Breast epithelium (tissue), 4 donors: ENCODE results near the gene SPIN1. TPM values are rescaled to one million over a fixed set of nuclear protein-coding genes. Genes with fewer than 3 reads are reported as not detected.

ENCODE experiments used
- DNase-seq, 2 donors: peaks; one replicate each; pipeline ENCODE4 v3.0.0-alpha.2; 2019; ENCODE audit warnings: low spot score in 2 of 2
- H3K27ac ChIP-seq, 2 donors: fragments of 200-600 bp; sonication (generic) in 1 of 2; one replicate each; pipeline ENCODE4 v1.5.1; 2016 to 2019; ENCODE audit warnings: mild to moderate bottlenecking in 1 of 2
- H3K27me3 ChIP-seq, 2 donors: fragments of 200-600 bp; sonication (generic) in 1 of 2; one replicate each; pipeline versions ENCODE4 v1.5.1 to v1.6.0; 2017 to 2019; ENCODE audit warnings: control low read depth in 1 of 2, mild to moderate bottlenecking in 1 of 2
- H3K36me3 ChIP-seq: fragments of 200-600 bp; one replicate; pipeline ENCODE4 v1.5.1; 2019
- H3K4me1 ChIP-seq, 2 donors: fragments of 200-600 bp; sonication (generic); one replicate each; pipeline ENCODE4 v1.5.1; 2016 to 2019; ENCODE audit warnings: control low read depth in 1 of 2
- H3K4me3 ChIP-seq, 3 donors: fragments of 200-600 bp; sonication (generic); 1 replicate in 2 of 3; 2 replicates in 1 of 3; pipeline ENCODE4 v1.5.1; 2016 to 2019; ENCODE audit warnings: mild to moderate bottlenecking in 3 of 3, moderate library complexity in 2 of 3
- H3K9me3 ChIP-seq, 2 donors: fragments of 200-600 bp; sonication (generic) in 1 of 2; one replicate each; pipeline ENCODE4 v1.5.1; 2016 to 2019; ENCODE audit warnings: control low read depth in 1 of 2
- CTCF ChIP-seq, 3 donors: fragments of 450-650 bp; IDR thresholded peaks; one replicate each; pipeline ENCODE4 v1.5.1; 2016 to 2017; ENCODE audit warnings: antibody characterized with exemption in 3 of 3, mild to moderate bottlenecking in 3 of 3, moderate library complexity in 3 of 3
- POLR2A ChIP-seq: fragments of 450-650 bp; IDR thresholded peaks from one replicate; pipeline ENCODE4 v1.6.1; 2016; ENCODE audit warnings: antibody characterized with exemption, mild to moderate bottlenecking, moderate library complexity
- POLR2AphosphoS5 ChIP-seq, 3 donors: sonication (generic); formaldehyde crosslinking; IDR thresholded peaks; one replicate each; pipeline ENCODE4 v1.6.1; 2017; ENCODE audit warnings: antibody characterized with exemption in 3 of 3
- intact Hi-C: fragments of 100-400 bp; cut with DNase I; formaldehyde crosslinking; loops from one replicate; pipeline ENCODE4 v1.15.1; 2023; ENCODE audit warnings: low total_unique reads
- total RNA-seq, 3 donors: library from RNA; depleted of rRNA; stranded (reverse); fragments of >200 nt; gene quantifications; one replicate each; pipeline ENCODE4 v1.1.0, GENCODE V29; 2016

The SPIN1 gene
- total RNA-seq, 3 donors from 2014 or later = 71.8 to 125 (median 103) TPM

GRCh38 chr9:88387552-88388202 is 567 bp upstream of the SPIN1 start:
- H3K27me3 ChIP-seq = no peaks in the 10 kb centered on the region
- peak overlapping the region; percentile 69 to 95 (median 91) for H3K4me3 ChIP-seq
- H3K27ac ChIP-seq = peak overlapping the region; percentile 97 to 99
- TF ChIP-seq CTCF (IDR thresholded peaks at IDR 0.05) (no peak), POLR2AphosphoS5 (IDR thresholded peaks at IDR 0.05) (peak in 1 of 3 donors; percentile 62), POLR2A (peak; percentile 10)
- no peaks in the 10 kb centered on the region for H3K36me3 ChIP-seq
- H3K9me3 ChIP-seq = no peaks in the 10 kb centered on the region
- H3K4me1 ChIP-seq = no peaks in the 10 kb centered on the region
- DNase-seq = peak; percentile 47 to 52
- intact Hi-C loops = no loop called here

DNA sequence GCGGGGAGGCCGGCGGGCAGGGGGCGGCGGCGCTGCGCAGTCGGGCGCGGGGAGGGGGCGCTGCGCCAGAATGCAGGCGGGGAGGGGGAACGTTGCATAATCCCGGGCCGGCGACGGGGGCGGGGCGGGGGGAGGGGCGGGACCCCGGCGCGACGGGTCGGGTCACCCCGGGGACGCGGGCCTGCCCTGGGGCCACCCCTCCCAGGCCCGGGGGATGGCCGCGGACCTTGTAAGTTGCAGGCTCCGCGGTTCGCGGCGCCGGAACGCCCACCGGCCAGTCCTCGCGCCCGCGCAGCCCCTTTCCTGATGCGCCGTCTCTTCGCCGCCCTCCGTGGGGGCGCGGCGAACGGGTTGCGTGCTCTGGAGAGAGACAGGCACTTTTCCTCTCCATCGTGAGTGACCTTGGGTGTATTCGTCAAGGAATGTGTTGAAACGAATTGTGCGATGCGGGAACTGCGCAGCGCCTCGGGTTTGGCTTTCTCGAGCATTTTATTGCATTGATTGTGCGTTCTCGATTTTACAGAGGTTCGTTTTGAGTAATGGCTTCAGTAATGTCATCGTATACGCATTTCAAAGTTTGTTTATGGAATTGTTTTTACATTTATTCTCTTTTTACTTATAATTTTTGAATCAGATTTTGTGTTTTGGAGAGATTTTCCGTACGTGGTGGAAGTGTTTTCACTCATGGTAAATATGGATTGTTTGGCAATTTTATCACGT is 802 bp downstream of the SPIN1 start:
- peak in 1 of 2 donors; percentile 30 for DNase-seq
- no peak for TF ChIP-seq CTCF (IDR thresholded peaks at IDR 0.05)
- peak in 2 of 3 donors; percentile 21 to 76 for TF ChIP-seq POLR2AphosphoS5 (IDR thresholded peaks at IDR 0.05)
- peak overlapping the region; percentile 97 to 99 for H3K27ac ChIP-seq
- H3K4me1 ChIP-seq = no peaks in the 10 kb centered on the region
- H3K4me3 ChIP-seq = peak overlapping the region; percentile 69 to 95 (median 91)
- no peaks in the 10 kb centered on the region for H3K27me3 ChIP-seq
- H3K9me3 ChIP-seq = no peaks in the 10 kb centered on the region
- intact Hi-C loops = no loop called here
- H3K36me3 ChIP-seq = no peaks in the 10 kb centered on the region

DNA sequence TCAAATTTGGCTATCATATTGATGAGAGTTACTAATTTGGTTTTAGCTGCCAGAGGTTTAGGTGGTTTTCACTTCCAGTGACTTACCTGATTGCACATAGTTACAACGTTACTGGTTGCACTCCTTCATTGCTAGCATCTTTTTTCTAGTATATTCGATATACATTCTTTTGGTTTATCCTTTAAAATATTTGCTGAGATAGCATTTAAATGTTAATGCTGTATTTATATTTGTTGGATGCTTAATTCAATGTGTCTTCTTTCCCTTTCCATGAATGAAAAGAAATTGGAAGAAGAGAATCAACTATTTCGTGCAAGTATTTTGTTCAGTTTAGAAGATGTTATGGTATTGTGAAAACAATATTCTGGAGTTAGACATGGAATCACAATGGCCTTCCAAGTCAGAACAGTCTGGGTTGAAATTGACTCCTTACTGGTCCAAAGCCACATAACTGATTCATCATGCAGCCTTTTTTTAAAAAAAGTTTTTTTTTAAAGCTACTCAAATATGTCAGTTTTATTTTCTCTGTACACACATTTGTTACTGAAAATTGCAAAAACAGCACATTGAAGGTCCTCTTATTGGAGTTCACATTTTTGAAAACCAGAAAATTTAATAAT is 2.2 kb downstream of the SPIN1 start:
- DNase-seq = no peak
- TF ChIP-seq CTCF (IDR thresholded peaks at IDR 0.05) (no peak), POLR2A (no peak), POLR2AphosphoS5 (IDR thresholded peaks at IDR 0.05) (no peak)
- intact Hi-C loops = no loop called here
- Histone ChIP-seq H3K36me3 (no peaks in the 10 kb centered on the region), H3K9me3 (no peaks in the 10 kb centered on the region), H3K4me3 (peak overlapping the region in 1 of 3 donors; percentile 95), H3K4me1 (no peaks in the 10 kb centered on the region), H3K27me3 (no peaks in the 10 kb centered on the region), H3K27ac (peak overlapping the region; percentile 61 to 97)

GRCh38 chr9:88391236-88391635 is 3.0 kb downstream of the SPIN1 start:
- intact Hi-C loops = no loop called here

GRCh38 chr9:88391921-88392320 is 3.7 kb downstream of the SPIN1 start:
- Histone ChIP-seq H3K27me3 (no peaks in the 10 kb centered on the region), H3K36me3 (no peaks in the 10 kb centered on the region), H3K27ac (no peak overlapping the region), H3K4me1 (no peaks in the 10 kb centered on the region), H3K9me3 (no peaks in the 10 kb centered on the region), H3K4me3 (no peak overlapping the region)
- TF ChIP-seq POLR2AphosphoS5 (IDR thresholded peaks at IDR 0.05) (no peak), CTCF (IDR thresholded peaks at IDR 0.05) (no peak), POLR2A (no peak)
- intact Hi-C loops = no loop called here
- DNase-seq = no peak

More at GRCh38 chr9:88391236-88391635, 3.0 kb downstream of the SPIN1 start:
- Histone ChIP-seq H3K27me3 (no peaks in the 10 kb centered on the region), H3K9me3 (no peaks in the 10 kb centered on the region), H3K36me3 (no peaks in the 10 kb centered on the region), H3K4me1 (no peaks in the 10 kb centered on the region), H3K27ac (no peak overlapping the region), H3K4me3 (no peak overlapping the region)
- TF ChIP-seq POLR2A = no peak
- no peak for DNase-seq
